ENCODE results near the gene STC2. TPM values are rescaled to one million over a fixed set of nuclear protein-coding genes. Genes with fewer than 3 reads are reported as not detected.

STC2 gene
- total RNA-seq, 1 donor from 2014 or later: 10.4 TPM

GRCh38 chr5:173330338-173331206, 2.4 kb upstream of the STC2 start:
- ATAC-seq (no peak), DNase-seq (ENCODE audit: missing footprints) (no peak)
- intact Hi-C loops (cut with DNase I): loop anchor here (5.0 to 10.0 kb wide), 2 partner anchors 122 to 244 kb away; no protein-coding TSS in a partner anchor

- ATAC-seq: no peak
- intact Hi-C loops (cut with DNase I): loop anchor here (5.0 to 10.0 kb wide), 2 partner anchors 123 to 245 kb away; no protein-coding TSS in a partner anchor
- no peak for DNase-seq (ENCODE audit: missing footprints)
Measured at GRCh38 chr5:173329491-173330337, 1.5 kb upstream of the STC2 start.

- intact Hi-C loops (cut with DNase I): no loop called here
- DNase-seq (ENCODE audit: missing footprints) (no peak), ATAC-seq (no peak)
Measured at GRCh38 chr5:173328844-173329490, 753 bp upstream of the STC2 start.

- intact Hi-C loops (cut with DNase I): no loop called here
- DNase-seq (ENCODE audit: missing footprints) (no peak), ATAC-seq (no peak)
Measured at GRCh38 chr5:173327084-173327947, 898 bp downstream of the STC2 start.

GRCh38 chr5:173326501-173326960, 1.7 kb downstream of the STC2 start:
- intact Hi-C loops (cut with DNase I): no loop called here
- DNase-seq (ENCODE audit: missing footprints): no peak
- ATAC-seq: no peak

GRCh38 chr5:173325091-173325698, 3.0 kb downstream of the STC2 start:
- intact Hi-C loops (cut with DNase I): no loop called here
- ATAC-seq (no peak), DNase-seq (ENCODE audit: missing footprints) (no peak)

GRCh38 chr5:173324115-173325001, 3.9 kb downstream of the STC2 start:
- ATAC-seq: peak; percentile 64
- peak; percentile 94 for DNase-seq (ENCODE audit: missing footprints)
- intact Hi-C loops (cut with DNase I): loop anchor here (5.0 kb wide), 1 partner anchor 173 kb away; no protein-coding TSS in a partner anchor

GRCh38 chr5:173323799-173324114, 4.5 kb downstream of the STC2 start:
- intact Hi-C loops (cut with DNase I): loop anchor here (5.0 kb wide), 1 partner anchor 174 kb away; no protein-coding TSS in a partner anchor
- DNase-seq (ENCODE audit: missing footprints) (no peak), ATAC-seq (no peak)

GRCh38 chr5:173323106-173323798, 5.0 kb downstream of the STC2 start:
- DNase-seq (ENCODE audit: missing footprints) (no peak), ATAC-seq (no peak)
- intact Hi-C loops (cut with DNase I): loop anchor here (5.0 kb wide), 1 partner anchor 174 kb away; no protein-coding TSS in a partner anchor

- ATAC-seq (peak; percentile 38), DNase-seq (ENCODE audit: missing footprints) (no peak)
- intact Hi-C loops (cut with DNase I): loop anchor here (5.0 kb wide), 1 partner anchor 175 kb away; no protein-coding TSS in a partner anchor
Measured at GRCh38 chr5:173321886-173322285, 6.3 kb downstream of the STC2 start.

- peak; percentile 82 for DNase-seq (ENCODE audit: missing footprints)
Measured at GRCh38 chr5:173320259-173320658, 8.0 kb downstream of the STC2 start.

GRCh38 chr5:173319646-173320045, 8.6 kb downstream of the STC2 start:
- ATAC-seq: peak; percentile 32
- no peak for DNase-seq (ENCODE audit: missing footprints)
- intact Hi-C loops (cut with DNase I): loop anchor here (5.0 kb wide), 1 partner anchor 178 kb away; no protein-coding TSS in a partner anchor

More at GRCh38 chr5:173320259-173320658, 8.0 kb downstream of the STC2 start:
- peak; percentile 75 for ATAC-seq
- intact Hi-C loops (cut with DNase I): loop anchor here (5.0 kb wide), 1 partner anchor 177 kb away; no protein-coding TSS in a partner anchor

- intact Hi-C loops (cut with DNase I): no loop called here
- ATAC-seq: no peak
Measured at GRCh38 chr5:173318881-173319620, 9.2 kb downstream of the STC2 start.

GRCh38 chr5:173318330-173318729, 9.9 kb downstream of the STC2 start:
- ATAC-seq: no peak
- no peak for DNase-seq (ENCODE audit: missing footprints)
- intact Hi-C loops (cut with DNase I): no loop called here

More at GRCh38 chr5:173318881-173319620, 9.2 kb downstream of the STC2 start:
- DNase-seq (ENCODE audit: missing footprints): no peak

GRCh38 chr5:173317852-173318251, 10.4 kb downstream of the STC2 start:
- ATAC-seq (no peak), DNase-seq (ENCODE audit: missing footprints) (no peak)
- intact Hi-C loops (cut with DNase I): no loop called here
